HT1080 (cell line): ENCODE data around the gene BTBD16. TPM values are rescaled to one million over a fixed set of nuclear protein-coding genes. Genes with fewer than 3 reads are reported as not detected.

Source experiments
- DNase-seq: peaks from one replicate; pipeline ENCODE4 v3.0.0-alpha.2; 2015; ENCODE audit warnings: low read depth
- polyA plus RNA-seq, 2 experiments: library from polyadenylated mRNA; depleted of rRNA; stranded (reverse); fragments of >200 nt; gene quantifications; 2 replicates each; pipeline ENCODE4 v1.2.3, GENCODE V29; 2015
- total RNA-seq: library from RNA; depleted of rRNA; stranded (reverse); fragments of >200 nt; shearing (Covaris generic); gene quantifications from 2 replicates; pipeline ENCODE4 v1.2.3, GENCODE V29; 2014; rRNA removed

Gene BTBD16
- total RNA-seq: not detected in 2 replicates
- not detected in 2 replicates for polyA plus RNA-seq (2015; cell fraction: cytosol; rRNA removed)
- polyA plus RNA-seq (2015; cell fraction: nucleus; rRNA removed): not detected in 2 replicates

GRCh38 chr10:122271076-122271475, at the start of gene BTBD16:
TSS of gene BTBD16 (plus strand) at chr10:122271296. CDS start at chr10:122275082, 3,786 bp downstream.
- no peak for DNase-seq

- no peak for DNase-seq
Measured at GRCh38 chr10:122221958-122222357, 49.1 kb upstream of the BTBD16 start.

GRCh38 chr10:122222638-122223037, 48.5 kb upstream of the BTBD16 start:
- no peak for DNase-seq

GRCh38 chr10:122224159-122224558, 46.9 kb upstream of the BTBD16 start:
- no peak for DNase-seq

GRCh38 chr10:122225330-122225729, 45.8 kb upstream of the BTBD16 start:
- no peak for DNase-seq

- no peak for DNase-seq
Measured at GRCh38 chr10:122227754-122228153, 43.3 kb upstream of the BTBD16 start.

GRCh38 chr10:122229666-122230065, 41.4 kb upstream of the BTBD16 start:
- DNase-seq: no peak

GRCh38 chr10:122230222-122230621, 40.9 kb upstream of the BTBD16 start:
- no peak for DNase-seq

GRCh38 chr10:122232769-122233168, 38.3 kb upstream of the BTBD16 start:
- peak; percentile 61 for DNase-seq

GRCh38 chr10:122233857-122234348, 37.2 kb upstream of the BTBD16 start:
- DNase-seq: no peak

- DNase-seq: no peak
Measured at GRCh38 chr10:122234416-122234815, 36.7 kb upstream of the BTBD16 start.

- no peak for DNase-seq
Measured at GRCh38 chr10:122236690-122237306, 34.3 kb upstream of the BTBD16 start.

GRCh38 chr10:122237331-122237990, 33.6 kb upstream of the BTBD16 start:
- no peak for DNase-seq

- no peak for DNase-seq
Measured at GRCh38 chr10:122239578-122240257, 31.4 kb upstream of the BTBD16 start.

GRCh38 chr10:122240401-122240800, 30.7 kb upstream of the BTBD16 start:
- DNase-seq: no peak

- no peak for DNase-seq
Measured at GRCh38 chr10:122241836-122242235, 29.3 kb upstream of the BTBD16 start.

- DNase-seq: no peak
Measured at GRCh38 chr10:122243550-122243949, 27.5 kb upstream of the BTBD16 start.

- DNase-seq: no peak
Measured at GRCh38 chr10:122244001-122244975, 26.8 kb upstream of the BTBD16 start.

GRCh38 chr10:122245136-122245535, 26.0 kb upstream of the BTBD16 start:
- DNase-seq: no peak

- no peak for DNase-seq
Measured at GRCh38 chr10:122245897-122246296, 25.2 kb upstream of the BTBD16 start.
